KOPT-K1 (cell line): Measurements from ENCODE around the gene ENTPD1.

Experiments
- H3K27ac ChIP-seq: fragments of 200-600 bp; sonication (generic); 2 replicates; pipeline ENCODE4 v1.5.1; 2016; ENCODE audit warnings: antibody characterized with exemption, mild to moderate bottlenecking, low read depth, low read length; ENCODE audit not compliant: poor library complexity, severe bottlenecking
- H3K36me3 ChIP-seq: fragments of 200-600 bp; sonication (generic); 2 replicates; pipeline ENCODE4 v1.5.1; 2017; ENCODE audit warnings: antibody characterized with exemption, mild to moderate bottlenecking, low read length, moderate library complexity; ENCODE audit not compliant: insufficient read depth
- H3K9me3 ChIP-seq: fragments of 200-600 bp; sonication (generic); 2 replicates; pipeline ENCODE4 v1.5.1; 2017; ENCODE audit warnings: antibody characterized with exemption, low read length, mild to moderate bottlenecking; ENCODE audit not compliant: insufficient read depth, poor library complexity, severe bottlenecking

The ENTPD1 gene

DNA sequence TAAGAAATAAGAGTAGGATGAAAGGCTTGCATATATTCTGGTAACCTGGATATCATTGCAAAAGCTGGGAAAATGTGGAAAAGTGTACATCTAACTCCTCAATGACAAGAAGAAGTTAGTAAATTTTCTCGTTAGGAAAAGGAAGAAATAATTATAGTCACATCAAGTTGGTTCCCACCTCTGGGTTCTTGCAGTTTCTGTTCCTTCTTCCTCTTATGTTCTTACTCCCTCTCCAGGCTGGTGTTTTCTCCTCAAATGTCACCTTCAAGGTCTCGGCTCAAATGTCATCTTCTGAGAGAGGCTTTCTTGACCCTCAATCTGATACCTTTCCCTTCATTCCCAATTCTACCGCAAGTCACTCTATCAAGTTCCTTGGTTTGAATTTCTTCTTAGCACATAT is 64.4 kb downstream of the ENTPD1 start:
- Histone ChIP-seq H3K9me3 (no peaks in the 10 kb centered on the region), H3K27ac (no peak overlapping the region), H3K36me3 (no peaks in the 10 kb centered on the region)

- Histone ChIP-seq H3K9me3 (no peaks in the 10 kb centered on the region), H3K36me3 (no peaks in the 10 kb centered on the region), H3K27ac (no peak overlapping the region)
These were observed 65.8 kb downstream of the ENTPD1 start for GRCh38 chr10:95821720-95822119.

GRCh38 chr10:95830044-95830443 is 74.1 kb downstream of the ENTPD1 start:
- no peaks in the 10 kb centered on the region for H3K36me3 ChIP-seq
- no peak overlapping the region for H3K27ac ChIP-seq
- no peaks in the 10 kb centered on the region for H3K9me3 ChIP-seq

DNA sequence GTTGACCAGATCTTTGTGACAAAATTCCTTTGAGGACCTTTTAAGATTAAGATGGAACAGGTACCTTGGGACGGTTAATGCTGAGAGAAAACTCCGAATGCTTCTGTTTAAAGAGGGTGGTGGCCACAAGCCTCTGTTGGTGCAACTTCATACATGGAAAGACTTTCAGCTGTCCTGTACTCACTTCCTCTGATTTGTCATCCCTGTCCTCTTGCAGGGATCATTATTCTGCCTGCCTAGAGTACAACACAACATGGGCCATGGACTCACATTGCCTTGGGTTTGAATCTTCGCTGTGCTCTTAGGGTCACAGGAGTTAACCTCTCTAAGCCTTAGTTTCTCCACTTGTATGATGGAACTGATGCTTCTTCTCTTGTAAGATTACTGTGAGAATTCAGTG is 75.1 kb downstream of the ENTPD1 start:
- H3K36me3 ChIP-seq = no peaks in the 10 kb centered on the region
- no peaks in the 10 kb centered on the region for H3K9me3 ChIP-seq
- no peak overlapping the region for H3K27ac ChIP-seq

- Histone ChIP-seq H3K27ac (no peak overlapping the region), H3K9me3 (no peaks in the 10 kb centered on the region)
These were observed 75.6 kb downstream of the ENTPD1 start for GRCh38 chr10:95831515-95831914.

DNA sequence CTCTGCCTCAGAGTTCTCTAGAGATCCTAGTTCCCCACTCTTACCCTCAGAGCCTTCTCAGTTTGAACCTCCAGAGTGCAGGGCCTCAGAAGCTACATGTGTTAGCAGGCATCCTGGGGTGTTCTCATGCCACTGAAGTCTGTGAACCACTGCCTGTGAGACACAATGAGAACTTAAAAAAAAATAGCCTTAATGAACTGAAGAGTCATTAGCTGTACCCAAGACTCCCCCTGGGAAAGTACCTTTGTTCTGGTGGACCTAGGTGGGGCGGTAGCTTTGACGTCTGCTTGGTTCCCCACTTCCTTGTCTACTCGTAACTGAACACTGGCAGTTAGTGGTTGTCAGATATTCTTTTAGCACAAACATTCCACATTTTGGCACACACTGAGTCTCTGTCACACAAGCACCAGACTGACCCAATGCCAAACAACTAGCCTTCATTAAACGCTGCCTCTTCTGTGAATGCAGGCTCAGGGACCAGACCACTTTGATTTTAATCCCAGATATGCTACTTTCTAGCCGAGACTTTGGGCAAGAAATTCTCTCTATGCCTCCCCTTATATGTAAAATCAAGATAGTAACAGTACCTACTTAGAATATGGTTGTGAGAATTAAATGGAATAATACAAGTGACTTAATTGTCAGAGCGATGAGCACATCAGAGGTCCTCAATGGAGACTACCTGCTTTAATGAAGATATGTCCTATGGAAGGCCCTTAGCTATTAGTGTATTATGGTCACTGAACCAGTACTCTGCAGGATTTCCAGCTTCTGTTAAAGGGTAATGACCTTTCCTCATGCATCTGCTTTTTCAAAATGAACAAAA is 76.5 kb downstream of the ENTPD1 start:
- no peaks in the 10 kb centered on the region for H3K36me3 ChIP-seq
- H3K27ac ChIP-seq = no peak overlapping the region
- no peaks in the 10 kb centered on the region for H3K9me3 ChIP-seq

More at GRCh38 chr10:95831515-95831914, 75.6 kb downstream of the ENTPD1 start:
- no peaks in the 10 kb centered on the region for H3K36me3 ChIP-seq

DNA sequence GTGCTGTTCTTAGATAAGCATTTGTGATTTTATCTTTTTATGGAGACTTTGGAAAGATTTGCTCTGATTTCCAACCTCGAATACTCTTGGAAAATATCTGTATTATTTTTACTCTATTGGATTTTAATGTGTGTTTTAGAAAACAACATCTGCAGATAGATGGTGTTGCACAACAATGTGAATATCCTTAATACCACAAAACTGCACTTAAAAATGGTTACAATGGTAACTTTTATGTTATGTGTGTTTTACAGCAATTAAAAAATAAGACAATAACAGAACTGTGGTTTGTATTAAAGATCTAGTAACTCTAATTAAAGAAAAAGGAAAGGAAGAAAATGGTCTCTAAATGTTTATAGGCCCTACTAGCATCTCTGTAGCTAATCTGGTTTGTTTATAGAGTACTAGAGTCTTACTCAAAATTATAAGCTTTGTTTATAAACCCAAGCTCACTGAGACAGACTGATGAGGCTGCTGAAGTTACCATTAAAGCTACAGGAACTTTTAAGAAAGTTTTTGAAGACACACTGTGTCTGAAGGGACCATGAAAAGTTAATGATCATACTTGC is 77.2 kb downstream of the ENTPD1 start:
- H3K27ac ChIP-seq = no peak overlapping the region
- H3K36me3 ChIP-seq = no peaks in the 10 kb centered on the region
- no peaks in the 10 kb centered on the region for H3K9me3 ChIP-seq

- no peaks in the 10 kb centered on the region for H3K36me3 ChIP-seq
- no peaks in the 10 kb centered on the region for H3K9me3 ChIP-seq
- no peak overlapping the region for H3K27ac ChIP-seq
These were observed 78.4 kb downstream of the ENTPD1 start for GRCh38 chr10:95834406-95834805.

DNA sequence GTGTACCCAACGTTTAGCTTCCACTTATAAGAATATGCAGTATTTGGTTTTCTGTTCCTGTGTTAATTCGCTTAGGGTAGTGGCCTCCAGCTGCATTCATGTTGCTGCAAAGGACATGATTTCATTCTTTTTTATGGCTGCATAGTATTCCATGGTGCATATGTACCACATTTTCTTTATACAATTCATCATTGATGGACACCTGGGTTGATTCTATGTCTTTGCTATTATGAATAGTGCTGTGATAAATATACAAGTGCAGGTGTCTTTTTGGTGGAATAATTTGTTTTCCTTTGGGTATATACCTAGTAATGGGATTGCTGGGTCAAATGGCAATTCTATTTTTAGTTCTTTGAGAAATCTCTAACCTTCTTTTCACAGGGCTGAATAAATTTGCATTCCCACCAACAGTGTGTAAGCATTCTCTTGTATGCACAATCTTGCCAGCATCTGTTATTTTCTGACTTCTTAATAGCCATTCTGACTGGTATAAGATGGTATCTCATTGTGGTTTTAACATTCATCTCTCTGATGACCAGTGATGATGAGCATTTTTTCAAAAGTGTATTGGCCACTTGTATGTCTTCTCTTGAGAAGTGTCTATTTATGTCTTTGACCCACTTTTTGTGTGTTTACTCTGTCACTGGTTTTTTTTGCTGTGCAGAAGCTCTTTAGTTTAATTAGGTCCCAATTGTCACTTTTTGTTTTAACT is 79.3 kb downstream of the ENTPD1 start:
- H3K36me3 ChIP-seq = no peaks in the 10 kb centered on the region
- H3K9me3 ChIP-seq = no peaks in the 10 kb centered on the region
- H3K27ac ChIP-seq = no peak overlapping the region

- H3K27ac ChIP-seq = no peak overlapping the region
- no peaks in the 10 kb centered on the region for H3K36me3 ChIP-seq
These were observed 79.9 kb downstream of the ENTPD1 start for GRCh38 chr10:95835911-95836310.

GRCh38 chr10:95836610-95837355 is 80.8 kb downstream of the ENTPD1 start:
- Histone ChIP-seq H3K27ac (no peak overlapping the region), H3K9me3 (no peaks in the 10 kb centered on the region), H3K36me3 (no peaks in the 10 kb centered on the region)

More at GRCh38 chr10:95835911-95836310, 79.9 kb downstream of the ENTPD1 start:
- no peaks in the 10 kb centered on the region for H3K9me3 ChIP-seq

DNA sequence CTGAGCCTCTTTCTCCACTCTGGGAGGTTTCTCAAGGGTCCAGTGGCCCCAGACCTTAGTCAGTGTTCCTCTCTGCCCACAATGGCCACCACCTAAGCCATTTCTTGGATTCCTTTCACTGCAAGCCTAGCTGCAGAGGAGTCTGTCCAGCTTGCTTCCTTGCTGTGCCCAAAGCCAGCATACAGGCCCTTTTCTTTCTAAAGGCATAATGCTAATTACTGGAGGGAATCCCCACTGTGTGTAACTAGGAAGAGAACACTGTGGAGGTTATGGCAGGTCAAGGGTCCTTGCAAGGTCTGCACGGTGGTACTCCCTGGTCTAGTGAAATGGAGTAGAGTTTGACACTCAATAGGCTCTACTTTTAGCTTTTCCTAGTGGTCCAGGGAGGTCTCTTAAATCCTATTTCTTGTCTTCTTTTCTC is 81.4 kb downstream of the ENTPD1 start:
- no peaks in the 10 kb centered on the region for H3K9me3 ChIP-seq
- H3K36me3 ChIP-seq = no peaks in the 10 kb centered on the region
- no peak overlapping the region for H3K27ac ChIP-seq

DNA sequence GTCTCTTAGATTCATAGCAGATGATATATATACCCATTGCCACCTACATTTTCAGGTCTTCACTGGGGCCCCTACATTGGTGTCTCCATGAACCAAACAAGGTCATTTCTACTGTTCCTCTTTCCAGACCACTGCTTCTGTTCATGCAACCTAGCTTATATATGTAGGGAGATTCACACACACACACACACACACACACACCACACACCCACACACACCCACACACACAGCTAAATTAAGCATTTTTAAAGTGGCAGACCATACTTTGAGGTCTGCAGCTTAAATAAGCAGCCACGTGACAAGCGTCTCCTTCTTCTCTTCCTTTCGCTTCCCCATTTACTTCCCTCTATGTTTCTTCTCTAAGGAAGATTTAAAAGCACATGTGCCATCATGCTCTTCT is 81.8 kb downstream of the ENTPD1 start:
- Histone ChIP-seq H3K27ac (no peak overlapping the region), H3K9me3 (no peaks in the 10 kb centered on the region), H3K36me3 (no peaks in the 10 kb centered on the region)

- Histone ChIP-seq H3K9me3 (no peaks in the 10 kb centered on the region), H3K36me3 (no peaks in the 10 kb centered on the region), H3K27ac (no peak overlapping the region)
These were observed 84.2 kb downstream of the ENTPD1 start for GRCh38 chr10:95840121-95840520.

- Histone ChIP-seq H3K27ac (no peak overlapping the region), H3K9me3 (no peaks in the 10 kb centered on the region)
These were observed 84.7 kb downstream of the ENTPD1 start for GRCh38 chr10:95840681-95841080.

More at GRCh38 chr10:95840681-95841080, 84.7 kb downstream of the ENTPD1 start:
- H3K36me3 ChIP-seq = no peaks in the 10 kb centered on the region
